ENCODE results near the gene FCHSD2. TPM values are rescaled to one million over a fixed set of nuclear protein-coding genes. Genes with fewer than 3 reads are reported as not detected.

The FCHSD2 gene
- total RNA-seq, 1 donor from 2014 or later = 7.3 TPM

DNA sequence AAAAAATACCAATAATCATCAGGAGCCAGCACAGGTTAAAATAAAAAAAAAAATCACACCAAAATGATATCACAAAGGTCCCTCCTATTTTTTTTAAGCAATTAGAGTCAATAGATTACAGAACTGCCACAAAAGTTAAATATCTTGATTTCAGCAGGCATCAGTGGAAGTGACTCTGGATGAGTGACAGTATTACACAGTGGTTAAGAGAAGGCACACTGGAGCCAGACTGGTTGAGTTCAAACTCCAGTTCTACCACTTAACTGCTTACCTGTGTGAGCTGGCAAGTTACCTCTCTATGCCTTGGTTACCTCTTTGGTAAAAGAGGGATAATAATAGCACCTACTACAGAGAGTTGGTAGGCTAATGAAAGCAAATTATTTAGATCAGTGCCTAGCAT lies 179.4 kb downstream of the FCHSD2 start:
- ATAC-seq = no peak

GRCh38 chr11:72962084-72962483 lies 180.0 kb downstream of the FCHSD2 start:
- ATAC-seq = no peak

DNA sequence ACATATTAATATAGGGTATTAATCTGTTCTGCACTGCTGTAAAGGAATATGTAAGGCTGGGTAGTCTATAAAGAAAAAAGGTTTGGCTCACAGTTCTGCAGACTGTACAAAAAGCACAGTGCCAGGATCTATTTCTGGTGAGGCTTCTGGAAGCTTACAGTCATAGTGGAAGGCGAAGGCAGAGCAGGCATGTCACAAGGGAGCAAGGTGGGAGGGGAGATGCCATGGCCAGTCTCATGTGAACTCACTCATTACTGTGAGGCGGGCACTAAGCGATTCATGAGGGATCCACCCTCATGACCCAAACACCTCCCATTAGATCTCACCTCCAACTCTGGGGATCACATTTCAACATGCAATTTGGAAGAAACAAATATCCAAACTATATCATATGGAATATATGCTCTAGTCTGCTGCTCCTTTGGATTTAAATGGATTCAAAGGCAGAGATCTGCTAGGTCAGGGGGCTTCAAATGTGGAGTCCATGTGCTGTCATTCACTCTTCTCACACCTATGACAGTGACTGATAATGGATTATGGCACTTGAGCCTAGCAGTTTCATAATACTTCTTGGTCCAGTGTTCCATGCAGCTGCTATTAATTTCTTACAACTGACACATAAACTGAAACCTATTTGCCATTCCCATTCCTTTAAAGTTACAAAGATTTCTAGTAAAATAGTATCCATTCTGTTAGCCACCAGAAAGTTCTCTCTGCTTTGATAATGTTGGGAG lies 182.0 kb downstream of the FCHSD2 start:
- no peak for ATAC-seq

DNA sequence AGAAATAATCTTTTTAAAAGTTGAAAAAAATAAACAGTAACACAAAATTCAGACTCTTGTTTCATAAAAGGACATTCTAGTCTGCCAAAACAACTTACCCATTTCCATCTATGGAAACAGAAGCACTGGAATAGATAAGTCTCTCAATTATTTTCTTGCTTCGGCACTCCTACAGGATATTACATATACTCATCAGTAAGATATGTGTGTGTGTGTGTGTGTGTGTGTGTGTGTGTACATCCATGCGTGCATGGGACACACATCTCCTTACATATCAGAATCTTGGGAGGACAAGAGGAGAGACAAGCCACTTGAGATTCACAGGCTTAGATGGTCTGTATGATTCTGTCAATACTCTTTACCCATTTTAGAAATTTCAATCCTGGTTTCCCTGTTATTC lies 183.3 kb downstream of the FCHSD2 start:
- ATAC-seq = no peak

DNA sequence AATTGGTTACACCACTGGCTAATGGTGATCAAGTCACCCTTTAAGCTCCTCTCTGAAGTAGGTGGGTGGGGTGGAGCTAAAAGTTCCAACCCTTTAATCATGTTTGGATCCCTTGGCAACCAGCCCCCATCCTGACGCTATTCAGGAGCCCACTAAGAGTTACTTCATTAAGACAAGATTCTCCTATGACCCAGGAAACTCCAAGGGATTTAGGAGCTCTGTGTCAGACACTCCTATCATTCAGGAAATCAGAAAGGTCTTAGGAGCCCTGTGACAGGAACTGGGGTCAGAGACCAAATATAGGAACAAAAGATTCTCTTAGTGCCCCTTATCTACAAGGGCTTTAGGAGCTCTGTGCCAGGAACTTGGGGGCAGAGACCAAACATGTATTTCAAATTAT lies 186.7 kb downstream of the FCHSD2 start:
- ATAC-seq = no peak

GRCh38 chr11:72954860-72955259 lies 187.3 kb downstream of the FCHSD2 start:
- ATAC-seq = no peak

- no peak for ATAC-seq
These were observed 188.5 kb downstream of the FCHSD2 start for GRCh38 chr11:72953637-72954036.

- ATAC-seq = no peak
These were observed 190.2 kb downstream of the FCHSD2 start for GRCh38 chr11:72951888-72952287.

- ATAC-seq = peak; percentile 31
These were observed 190.9 kb downstream of the FCHSD2 start for GRCh38 chr11:72951193-72951592.

DNA sequence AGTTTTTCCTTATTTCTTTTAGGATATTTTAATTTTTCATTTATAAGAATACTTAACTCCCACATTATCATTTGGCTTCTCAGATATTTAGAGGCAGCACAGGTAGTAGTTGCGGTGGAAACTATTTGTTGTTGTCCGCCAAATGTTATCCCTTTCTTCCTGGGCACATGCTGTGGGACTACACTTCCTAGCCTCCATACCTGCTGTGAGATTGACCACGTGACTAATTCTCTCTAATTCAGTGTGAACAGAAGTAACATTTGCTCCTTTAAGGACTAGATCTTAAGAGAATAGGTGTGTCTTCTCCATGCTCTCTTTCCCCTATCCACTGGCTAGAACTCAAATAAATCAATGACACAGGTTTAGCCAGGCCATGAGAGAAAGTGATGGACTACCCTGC lies 191.4 kb downstream of the FCHSD2 start:
- ATAC-seq = no peak

DNA sequence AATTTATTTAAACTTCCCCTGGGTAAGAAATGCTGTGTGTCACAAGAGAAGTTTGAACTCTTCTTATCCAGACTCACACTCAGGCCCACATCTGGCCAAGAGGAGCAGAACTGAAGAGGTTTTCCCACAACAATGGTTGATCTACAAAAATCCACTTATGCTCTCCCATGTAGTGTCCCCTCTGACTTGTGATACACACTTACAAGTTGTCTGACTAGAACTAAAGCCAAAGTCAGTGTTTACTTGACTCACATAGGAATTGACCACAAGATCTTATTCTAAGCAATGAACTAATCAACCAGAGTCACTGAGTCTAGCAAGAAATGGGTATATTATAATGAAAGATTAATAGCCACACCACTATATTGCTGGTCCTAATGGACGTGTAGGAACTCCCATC lies 194.9 kb downstream of the FCHSD2 start:
- no peak for ATAC-seq

DNA sequence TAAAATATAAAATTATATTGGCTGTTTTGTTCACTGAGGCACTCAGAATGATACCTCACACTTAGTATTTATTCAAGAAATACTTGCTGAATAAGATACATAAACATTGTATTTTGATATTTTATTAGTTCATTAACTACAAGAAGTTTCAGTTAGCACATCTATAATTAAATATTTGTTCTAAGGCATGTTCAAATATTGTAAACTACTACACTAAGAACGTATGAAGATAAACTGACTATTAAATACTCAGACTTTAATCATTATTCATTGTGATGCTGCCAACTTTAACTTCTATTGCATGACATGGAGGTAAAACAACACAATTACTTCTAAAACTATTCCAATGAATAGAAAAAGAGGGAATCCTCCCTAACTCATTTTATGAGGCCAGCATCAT lies 198.5 kb downstream of the FCHSD2 start:
- no peak for ATAC-seq

DNA sequence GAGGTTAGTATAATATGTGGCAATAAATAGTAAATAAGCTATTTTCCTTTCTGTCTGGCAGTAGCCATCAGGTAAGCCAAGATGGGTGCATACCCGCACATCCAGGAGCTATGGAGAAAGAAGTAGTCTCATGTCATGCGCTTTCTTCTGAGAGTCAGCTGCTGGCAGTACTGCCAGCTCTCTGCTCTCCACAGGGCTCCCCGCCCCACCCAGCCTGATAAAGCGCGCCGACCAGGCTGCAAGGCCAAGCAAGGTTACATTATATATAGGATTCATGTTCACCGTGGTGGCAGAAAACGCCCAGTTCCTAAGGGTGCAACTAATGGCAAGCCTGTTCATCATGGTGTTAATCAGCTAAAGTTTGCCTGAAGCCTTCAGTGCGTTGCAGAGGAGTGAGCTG lies 201.7 kb downstream of the FCHSD2 start:
- ATAC-seq = no peak

DNA sequence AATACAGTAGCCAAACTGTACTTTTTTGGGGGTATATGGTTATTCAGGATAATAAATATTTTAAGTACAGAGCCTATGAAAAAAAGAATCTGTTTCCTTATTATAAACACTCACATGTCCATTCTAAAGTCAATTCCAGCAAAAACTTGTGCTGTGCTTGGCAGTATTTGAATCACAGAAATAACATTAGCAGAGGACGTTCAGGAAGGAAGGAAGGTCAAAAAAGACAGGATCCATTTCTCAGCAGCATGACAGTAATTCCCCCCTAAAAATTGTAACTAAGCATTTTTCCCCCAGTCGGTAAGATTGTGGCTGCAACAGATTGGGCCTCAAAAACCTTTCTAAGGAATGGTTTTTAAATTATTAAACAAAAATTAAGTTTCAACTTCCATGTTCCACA lies 203.1 kb downstream of the FCHSD2 start:
- no peak for ATAC-seq

DNA sequence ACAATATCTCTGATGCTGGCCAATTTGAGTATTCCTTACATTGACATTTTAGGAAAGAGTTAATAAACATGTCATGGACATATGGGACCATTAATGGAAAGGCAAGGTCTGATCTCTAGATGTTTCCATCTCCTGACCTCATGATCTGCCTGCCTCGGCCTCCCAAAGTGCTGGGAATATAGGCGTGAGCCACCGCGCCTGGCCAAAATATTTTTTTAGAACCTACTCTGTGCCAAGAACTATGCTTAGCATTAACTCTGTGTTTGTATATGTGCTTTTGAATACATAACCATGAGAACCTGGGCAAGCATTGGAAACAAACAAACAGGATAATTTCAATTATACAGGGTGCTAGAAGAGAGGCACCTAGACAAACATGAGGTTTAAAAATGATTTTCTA lies 204.7 kb downstream of the FCHSD2 start:
- no peak for ATAC-seq

GRCh38 chr11:72935700-72936099 lies 206.4 kb downstream of the FCHSD2 start:
- ATAC-seq = no peak

DNA sequence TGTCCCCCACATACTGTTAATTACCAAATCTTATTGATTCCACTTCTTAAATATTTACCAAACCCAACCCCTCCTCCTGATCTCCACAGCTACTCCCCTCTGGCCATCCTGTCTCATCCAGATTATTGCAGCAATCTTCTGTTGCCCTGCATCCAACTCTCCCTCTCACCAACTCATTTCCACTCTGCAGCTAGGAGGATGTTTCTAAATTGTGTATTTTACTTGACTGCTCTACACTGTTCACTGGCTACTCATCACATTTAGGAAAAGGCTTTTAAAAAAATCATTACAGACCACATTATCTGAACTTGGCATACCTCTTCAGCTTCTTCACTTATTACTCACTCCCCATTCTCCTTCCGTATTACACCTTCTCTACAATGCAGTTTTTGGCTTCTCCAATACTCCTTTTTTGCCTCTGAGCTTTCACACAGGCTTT lies 210.0 kb downstream of the FCHSD2 start:
- ATAC-seq = no peak

DNA sequence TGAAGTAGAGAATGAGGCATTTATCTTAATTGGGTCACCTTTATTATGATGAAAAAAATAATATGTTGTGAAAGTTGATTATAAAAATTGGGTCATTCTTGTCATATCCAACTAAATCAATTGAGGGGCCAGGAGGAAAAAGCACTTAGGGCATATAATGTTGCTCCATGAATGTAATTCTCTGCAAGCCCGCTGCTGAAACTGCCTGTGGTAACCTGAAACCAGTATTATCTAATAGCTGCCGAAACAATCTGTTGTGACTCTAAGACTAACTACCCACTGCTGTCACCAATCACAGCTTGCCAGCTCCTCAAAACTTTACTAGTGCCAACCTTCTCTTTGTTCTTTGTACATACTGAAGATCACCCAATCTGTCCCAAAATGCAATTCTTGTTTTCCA lies 212.1 kb downstream of the FCHSD2 start:
- ATAC-seq = no peak

DNA sequence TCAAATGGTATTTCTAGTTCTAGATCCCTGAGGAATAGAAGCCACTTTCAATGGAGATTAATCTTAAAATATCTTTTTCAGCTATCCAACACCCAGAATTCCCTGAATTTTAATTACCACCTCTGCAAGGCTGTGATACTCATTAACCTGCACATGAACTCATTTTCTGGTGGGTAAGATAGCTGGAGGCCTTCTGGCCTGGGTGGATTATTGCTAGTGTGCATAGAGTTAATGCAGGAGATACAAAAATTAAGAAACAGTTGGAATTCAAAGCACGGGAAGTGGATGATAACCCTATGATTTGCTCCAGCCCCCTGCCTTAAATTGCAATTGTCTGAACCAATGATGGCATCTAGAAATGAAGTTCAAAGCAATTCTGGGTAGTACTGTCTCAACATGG lies 212.9 kb downstream of the FCHSD2 start:
- no peak for ATAC-seq

- ATAC-seq = no peak
These were observed 214.7 kb downstream of the FCHSD2 start for GRCh38 chr11:72927380-72927779.

DNA sequence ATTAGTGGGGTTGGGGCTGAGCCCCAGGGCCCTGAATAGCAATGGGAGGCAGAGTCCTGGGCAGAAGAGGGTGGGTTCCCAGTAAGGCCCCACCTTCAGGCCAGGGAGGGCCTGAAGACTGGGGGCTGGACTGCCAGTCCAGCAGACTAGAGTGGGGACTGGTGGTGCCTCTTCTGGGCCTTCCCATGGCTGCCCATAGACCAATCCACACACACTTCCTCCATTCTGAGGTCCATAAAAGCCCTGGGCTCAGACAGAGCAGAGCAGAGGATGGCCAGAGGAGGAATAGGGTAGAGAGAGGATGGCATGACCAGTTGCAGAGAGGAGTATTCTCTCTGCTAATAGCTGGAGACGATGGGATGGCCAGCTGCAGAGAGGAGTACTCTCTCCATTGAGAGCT lies 216.0 kb downstream of the FCHSD2 start:
- no peak for ATAC-seq

- ATAC-seq = no peak
These were observed 216.5 kb downstream of the FCHSD2 start for GRCh38 chr11:72925656-72926055.

DNA sequence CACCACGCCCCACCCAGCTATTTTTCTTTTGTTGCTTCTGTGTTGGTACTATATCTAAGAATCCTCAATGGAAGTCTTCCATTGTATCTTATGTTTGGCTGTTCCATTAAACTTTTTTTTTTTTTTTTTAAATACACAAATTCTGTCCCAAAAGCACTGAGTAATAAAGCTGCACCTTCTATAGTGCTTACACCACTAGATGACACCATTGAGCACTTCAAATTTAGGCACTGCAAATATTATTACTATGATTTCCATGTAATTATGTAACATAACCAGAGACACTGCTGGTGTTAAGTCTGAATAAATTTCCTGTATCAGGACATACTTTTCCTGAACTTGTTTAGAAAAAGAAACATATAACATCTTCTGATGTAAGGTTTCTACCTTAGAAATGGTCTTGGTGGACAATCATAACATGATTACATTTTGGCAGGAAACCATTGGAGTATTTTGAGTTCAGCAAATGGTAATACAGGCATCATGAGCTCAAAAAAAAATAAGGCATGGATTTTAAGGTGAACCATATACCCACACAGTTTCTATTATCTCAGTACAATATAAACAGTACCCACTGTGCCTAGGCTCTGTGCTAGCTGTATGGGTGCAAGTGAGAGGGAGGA lies 217.4 kb downstream of the FCHSD2 start:
- peak; percentile 44 for ATAC-seq

DNA sequence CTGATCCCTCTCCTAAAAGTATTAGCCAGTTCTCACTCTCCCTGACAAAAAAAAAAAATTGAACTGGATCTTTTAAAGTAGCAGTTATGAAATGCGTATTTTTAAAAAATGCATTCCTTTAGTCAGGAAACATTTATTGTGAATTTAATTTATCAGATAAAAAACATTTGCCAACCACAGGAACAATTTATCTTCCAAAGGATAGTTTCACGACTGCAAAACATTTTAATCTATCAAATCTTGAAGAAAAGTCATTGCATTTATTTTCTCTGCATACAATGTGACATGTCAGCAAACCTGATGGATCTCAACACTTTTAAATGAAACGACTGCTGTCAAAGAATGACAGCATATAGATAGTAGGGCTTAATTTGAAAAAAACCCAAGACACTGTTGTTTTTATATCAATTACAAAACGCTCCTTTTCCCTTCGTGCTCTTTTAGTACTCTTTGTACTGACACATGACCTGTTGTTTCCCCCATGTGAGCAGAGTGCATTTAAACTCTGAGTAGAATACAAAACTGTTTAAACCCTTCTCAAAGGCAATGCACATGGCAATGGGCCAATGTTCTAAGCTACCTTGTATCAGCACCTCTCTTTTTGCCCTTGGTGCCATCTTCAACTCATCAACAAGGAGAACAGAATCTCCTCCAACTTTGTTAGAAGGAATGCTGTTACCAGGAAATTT lies 220.9 kb downstream of the FCHSD2 start:
- no peak for ATAC-seq
